ENCODE data around the gene SLC36A4. TPM values are rescaled to one million over a fixed set of nuclear protein-coding genes. Genes with fewer than 3 reads are reported as not detected.

Gene SLC36A4
- total RNA-seq, 2 donors from 2014 or later, result 9.5 to 15.1 TPM

DNA sequence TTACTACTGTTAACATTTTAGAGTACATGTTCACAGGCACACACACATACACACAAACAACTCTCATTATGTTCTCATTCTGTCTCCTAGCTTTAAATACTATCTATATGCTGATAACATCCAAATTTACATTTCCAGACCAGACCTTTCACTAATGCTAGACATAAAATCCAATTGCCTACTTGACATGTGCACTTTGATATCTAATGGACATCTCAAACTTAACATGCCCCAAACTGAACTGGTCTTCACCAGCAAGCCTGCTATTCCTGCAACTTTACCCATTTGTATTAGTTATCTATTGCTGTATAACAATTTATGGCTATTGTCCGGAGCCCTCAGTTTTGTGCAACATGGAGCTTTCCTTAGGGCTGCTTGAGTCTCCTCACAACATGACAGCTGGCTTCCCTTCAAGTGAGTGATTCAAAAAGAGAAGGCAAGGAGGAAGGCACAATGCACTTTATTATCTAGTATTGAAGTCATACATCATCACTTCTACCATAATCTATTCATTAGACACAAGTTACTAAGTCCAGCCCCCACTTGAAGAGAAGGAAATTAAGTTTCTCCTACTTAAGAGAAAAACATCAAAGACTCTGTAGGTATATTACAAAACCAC is 3.0 kb downstream of the SLC36A4 start:
- no peaks in the 10 kb centered on the region for H3K9me3 ChIP-seq
- H3K36me3 ChIP-seq, result no peaks in the 10 kb centered on the region
- no peaks in the 10 kb centered on the region for H3K4me1 ChIP-seq
- no peak overlapping the region for H3K4me3 ChIP-seq
- no peaks in the 10 kb centered on the region for H3K27me3 ChIP-seq
- intact Hi-C loops (cut with DNase I), result no loop called here
- no peak overlapping the region for H3K27ac ChIP-seq
- TF ChIP-seq CTCF (IDR thresholded peaks at IDR 0.05), result no peak
- no peak for DNase-seq
- no peak overlapping the region for H3K9ac ChIP-seq (ENCODE audit: low read depth in 2 of 2, low read length in 2 of 2)

DNA sequence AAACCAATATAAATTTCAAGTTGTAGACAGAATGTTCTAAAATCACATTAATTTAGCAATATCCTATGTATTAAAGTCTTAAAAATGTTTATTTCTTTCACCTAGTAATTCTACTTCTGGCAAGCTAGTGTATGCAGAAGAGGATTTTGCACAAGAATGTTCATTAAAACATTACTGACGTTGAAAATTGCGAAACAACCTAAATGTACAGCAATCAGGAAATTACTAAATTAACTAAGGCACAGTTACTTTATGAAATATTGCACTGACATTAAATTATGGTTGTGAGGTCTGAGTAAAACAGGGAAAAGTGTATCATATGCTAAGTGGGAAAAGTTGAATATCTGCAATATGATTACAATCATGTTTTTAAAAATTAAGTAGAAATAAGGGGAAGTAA is 4.1 kb downstream of the SLC36A4 start:
- Histone ChIP-seq H3K4me3 (no peak overlapping the region), H3K9ac (ENCODE audit: low read depth in 2 of 2, low read length in 2 of 2) (no peak overlapping the region), H3K4me1 (no peaks in the 10 kb centered on the region), H3K27ac (no peak overlapping the region), H3K27me3 (no peaks in the 10 kb centered on the region), H3K36me3 (no peaks in the 10 kb centered on the region), H3K9me3 (no peaks in the 10 kb centered on the region)
- DNase-seq, result no peak
- intact Hi-C loops (cut with DNase I), result no loop called here
- no peak for TF ChIP-seq CTCF (IDR thresholded peaks at IDR 0.05)

DNA sequence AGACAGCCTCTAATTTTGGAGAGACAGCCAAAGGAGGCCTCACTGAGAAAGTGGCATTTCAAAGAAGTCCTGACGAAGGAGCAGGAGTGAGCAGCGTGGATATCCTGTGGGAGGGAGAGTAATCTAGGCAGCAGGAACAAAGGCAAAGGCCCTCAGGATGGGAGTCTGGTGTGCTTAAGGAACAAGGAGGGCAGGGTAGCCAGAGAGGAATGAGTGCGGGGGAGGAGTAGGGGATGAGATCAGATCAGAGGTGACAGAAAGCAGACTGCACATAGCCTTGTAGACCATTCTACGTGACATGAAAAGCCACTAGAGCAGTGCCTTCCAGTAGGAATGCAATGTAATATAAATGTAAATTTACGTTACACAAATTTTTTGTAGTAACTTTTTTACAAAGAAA is 5.6 kb downstream of the SLC36A4 start:
- Histone ChIP-seq H3K27ac (no peak overlapping the region), H3K4me1 (no peaks in the 10 kb centered on the region), H3K27me3 (no peaks in the 10 kb centered on the region), H3K4me3 (no peak overlapping the region), H3K9me3 (no peaks in the 10 kb centered on the region), H3K36me3 (no peaks in the 10 kb centered on the region), H3K9ac (ENCODE audit: low read depth in 2 of 2, low read length in 2 of 2) (no peak overlapping the region)
- no peak for TF ChIP-seq CTCF (IDR thresholded peaks at IDR 0.05)
- intact Hi-C loops (cut with DNase I), result no loop called here
- no peak for DNase-seq

GRCh38 chr11:93189462-93189861 is 8.3 kb downstream of the SLC36A4 start:
- no peak for TF ChIP-seq CTCF (IDR thresholded peaks at IDR 0.05)
- intact Hi-C loops (cut with DNase I), result no loop called here

DNA sequence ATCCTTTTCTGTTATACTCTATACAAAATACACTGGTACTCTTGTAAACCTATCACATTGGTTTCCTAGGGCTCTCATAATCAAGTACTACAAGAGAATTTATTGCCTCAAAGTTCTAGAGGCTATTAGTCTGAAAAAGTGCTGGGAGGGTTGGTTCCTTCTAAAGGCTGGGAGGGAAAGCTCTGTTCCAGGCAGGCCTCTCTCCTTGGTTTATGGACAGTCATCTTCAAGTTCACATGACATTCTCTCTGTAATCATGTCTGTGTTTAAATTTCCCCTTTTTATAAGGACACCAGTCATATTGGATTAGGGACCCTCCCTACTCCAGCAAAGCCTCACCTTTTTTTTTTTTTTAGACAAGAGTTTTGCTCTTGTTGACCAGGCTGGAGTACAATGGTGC is 9.1 kb downstream of the SLC36A4 start:
- H3K9me3 ChIP-seq, result no peaks in the 10 kb centered on the region
- no peak for DNase-seq
- no peak for TF ChIP-seq CTCF (IDR thresholded peaks at IDR 0.05)
- H3K27me3 ChIP-seq, result no peaks in the 10 kb centered on the region
- H3K27ac ChIP-seq, result no peak overlapping the region
- no peak overlapping the region for H3K4me3 ChIP-seq
- H3K4me1 ChIP-seq, result no peaks in the 10 kb centered on the region
- no peaks in the 10 kb centered on the region for H3K36me3 ChIP-seq
- H3K9ac ChIP-seq (ENCODE audit: low read depth in 2 of 2, low read length in 2 of 2), result no peak overlapping the region
- intact Hi-C loops (cut with DNase I), result no loop called here

More at GRCh38 chr11:93189462-93189861, 8.3 kb downstream of the SLC36A4 start:
- no peak for DNase-seq
- Histone ChIP-seq H3K27me3 (no peaks in the 10 kb centered on the region), H3K9me3 (no peaks in the 10 kb centered on the region), H3K4me3 (no peak overlapping the region), H3K27ac (no peak overlapping the region), H3K36me3 (no peaks in the 10 kb centered on the region), H3K9ac (ENCODE audit: low read depth in 2 of 2, low read length in 2 of 2) (no peak overlapping the region), H3K4me1 (no peaks in the 10 kb centered on the region)

All from colonic mucosa (tissue), 4 donors.